HepG2 (cell line): ENCODE results near the gene TMEM231. TPM values are rescaled to one million over a fixed set of nuclear protein-coding genes. Genes with fewer than 3 reads are reported as not detected.

ENCODE experiments used
- ATAC-seq: fragments of 200-7000 bp; cut with Tn5 transposase; 3 replicates; pipeline ENCODE4 v1.9.1; 2020; ENCODE audit warnings: mild to moderate bottlenecking, moderate library complexity
- BruUV-seq: library from RNA; stranded (reverse); fragments of 400-500 nt; replicated peaks from 2 replicates; lab custom pipeline; 2021; lab: Mats Ljungman, UMichigan
- CTCF ChIA-PET: fragments of 300-600 bp; formaldehyde crosslinking; extraction: SDS; loops from one replicate; lab custom pipeline; 2021; ENCODE audit warnings: low total read pairs, inconsistent platforms, low intra/inter-chr PET ratio; lab: Yijun Ruan, JAX
- POLR2A ChIA-PET: fragments of 350-600 bp; sonication (Branson Sonifier 250); formaldehyde crosslinking; loops from one replicate; lab custom pipeline; 2020; ENCODE audit warnings: antibody characterized with exemption, inconsistent platforms; lab: Yijun Ruan, JAX
- DNase-seq: peaks from one replicate; pipeline ENCODE4 v3.0.0-alpha.2; 2015; ENCODE audit warnings: low spot score
- FAIRE-seq: peaks from 3 replicates; lab custom pipeline; 2011; peaks lifted over from hg19 to GRCh38; lab: Jason Lieb, UNC
- H2AFZ ChIP-seq: one replicate; pipeline ENCODE4 v1.6.1; 2011; ENCODE audit warnings: low read length, inconsistent platforms
- H3K27ac ChIP-seq: fragments of 300-600 bp; 3 replicates; pipeline ENCODE4 v1.8.0; 2011; ENCODE audit warnings: mixed run types, mild to moderate bottlenecking, mixed read lengths, low read length, inconsistent platforms; ENCODE audit not compliant: insufficient read depth; ENCODE audit errors: extremely low read length
- H3K27me3 ChIP-seq, 2 experiments: fragments of 200-600 bp in 1 of 2; 2 replicates in 1 of 2; 3 replicates in 1 of 2; pipeline versions ENCODE4 v1.6.0 to v1.8.0; 2011; ENCODE audit warnings: low read length in 2 of 2, mild to moderate bottlenecking in 2 of 2, moderate library complexity in 2 of 2, inconsistent platforms in 1 of 2; ENCODE audit not compliant: insufficient read depth in 2 of 2, control insufficient read depth in 1 of 2
- H3K36me3 ChIP-seq, 2 experiments: fragments of 200-600 bp in 1 of 2; replicated peaks in 1 of 2; 2 replicates in 1 of 2; 3 replicates in 1 of 2; pipeline versions ENCODE4 v1.5.1 to v1.8.0; 2011; ENCODE audit warnings: low read length in 2 of 2, inconsistent platforms in 1 of 2; ENCODE audit not compliant: insufficient read depth in 2 of 2, control insufficient read depth in 1 of 2
- H3K4me1 ChIP-seq: 2 replicates; pipeline ENCODE4 v1.5.1; 2012; ENCODE audit warnings: low read length, inconsistent platforms; ENCODE audit not compliant: insufficient read depth
- H3K4me2 ChIP-seq: 2 replicates; pipeline ENCODE4 v1.6.0; 2011; ENCODE audit warnings: low read depth, low read length, inconsistent platforms
- H3K4me3 ChIP-seq, 3 experiments: fragments of 200-600 bp in 1 of 3; sonication (generic), shearing (Covaris generic) in 1 of 3; replicated peaks in 1 of 3; 2 replicates each; pipeline ENCODE4 v1.5.1; 2011 to 2016; ENCODE audit warnings: low read length in 3 of 3, inconsistent platforms in 2 of 3, low read depth in 2 of 3, mild to moderate bottlenecking in 2 of 3, control low read depth in 1 of 3, mixed read lengths in 1 of 3; ENCODE audit not compliant: insufficient read depth in 1 of 3
- H3K79me2 ChIP-seq: one replicate; pipeline ENCODE4 v1.6.1; 2011; ENCODE audit warnings: low read length, inconsistent platforms; ENCODE audit not compliant: insufficient read depth
- H3K9ac ChIP-seq: 2 replicates; pipeline ENCODE4 v1.6.0; 2011; ENCODE audit warnings: mild to moderate bottlenecking, low read depth, low read length, inconsistent platforms; ENCODE audit not compliant: insufficient read depth
- H3K9me3 ChIP-seq: 2 replicates; pipeline ENCODE4 v1.5.1; 2012; ENCODE audit warnings: mild to moderate bottlenecking, low read length
- H4K20me1 ChIP-seq: 2 replicates; pipeline ENCODE4 v1.6.0; 2011; ENCODE audit warnings: inconsistent platforms, mild to moderate bottlenecking, low read length, moderate library complexity; ENCODE audit not compliant: insufficient read depth
- AHR ChIP-seq: IDR thresholded peaks from 2 replicates; pipeline ENCODE4 v1.6.1; 2018; ENCODE audit warnings: missing genetic modification reagents, missing compliant biosample characterization
- HCFC1 ChIP-seq: fragments of 150-350 bp; IDR thresholded peaks from 2 replicates; pipeline ENCODE4 v1.6.1; 2014; ENCODE audit warnings: low read depth, low read length
- KDM6A ChIP-seq: IDR thresholded peaks from 2 replicates; pipeline ENCODE4 v1.6.1; 2016; ENCODE audit warnings: low read depth
- MTF1 ChIP-seq: sonication (generic); formaldehyde crosslinking; IDR thresholded peaks from 2 replicates; pipeline ENCODE4 v1.5.0; 2020; ENCODE audit warnings: missing genetic modification reagents
- PCBP2 ChIP-seq: fragments of 200-400 bp; formaldehyde crosslinking; optimal IDR thresholded peaks from 2 replicates; pipeline ENCODE3; 2018; ENCODE audit warnings: low read length, low read depth; ENCODE audit not compliant: poor library complexity, severe bottlenecking
- RFX5 ChIP-seq: IDR thresholded peaks from 2 replicates; pipeline ENCODE4 v1.6.1; 2011; ENCODE audit warnings: low read depth, low read length, improper control_type of control experiment
- SALL1 ChIP-seq: sonication (generic); formaldehyde crosslinking; IDR thresholded peaks from 2 replicates; pipeline ENCODE4 v1.8.0; 2022; ENCODE audit warnings: mild to moderate bottlenecking, missing genetic modification reagents
- TARDBP ChIP-seq: sonication (generic); formaldehyde crosslinking; IDR thresholded peaks from 2 replicates; pipeline ENCODE4 v1.8.0; 2022; ENCODE audit warnings: mild to moderate bottlenecking, missing genetic modification reagents
- TFDP1 ChIP-seq: IDR thresholded peaks from 2 replicates; pipeline ENCODE4 v1.6.1; 2016; ENCODE audit warnings: missing compliant biosample characterization, missing genetic modification reagents, borderline replicate concordance
- ZNF775 ChIP-seq: sonication (generic); formaldehyde crosslinking; IDR thresholded peaks from 2 replicates; pipeline ENCODE4 v1.4.0; 2020; ENCODE audit warnings: missing genetic modification reagents, mild to moderate bottlenecking, moderate library complexity, borderline replicate concordance
- WGBS: methylation state at CpG from one replicate; pipeline ENCODE4 v1.1.6; 2017; ENCODE audit warnings: low lambda C conversion rate; 5-methylcytosine and 5-hydroxymethylcytosine counted together
- in situ Hi-C: cut with HindIII; loops from 2 replicates; pipeline ENCODE4 v1.10.0; 2017; ENCODE audit warnings: low pct_unique_long_range_greater_than_20kb; ENCODE audit not compliant: extremely low pct_ligation_motif_present
- intact Hi-C: fragments of 100-400 bp; cut with micrococcal nuclease; formaldehyde crosslinking; loops from one replicate; pipeline ENCODE4 v1.10.0; 2022; ENCODE audit not compliant: unreplicated experiment
- polyA plus RNA-seq, 8 experiments: library from polyadenylated mRNA; depleted of rRNA in 3 of 8; stranded (reverse) in 7 of 8; unstranded in 1 of 8; fragments of >200 nt; fragmentation: Illumina TruSeq in 4 of 8; extraction: Trizol in 4 of 8; gene quantifications; 2 replicates each; pipeline versions ENCODE4 v1.2.1 to v1.2.3, GENCODE V29; 2011 to 2016; ENCODE audit warnings: low read depth in 4 of 8, missing spikeins in 1 of 8, mixed read lengths in 1 of 8; ENCODE audit not compliant: insufficient read depth in 1 of 8
- total RNA-seq, 5 experiments: library from RNA; depleted of rRNA; stranded (reverse); fragments of >200 nt; fragmentation: Illumina TruSeq; extraction: Trizol; gene quantifications; 2 replicates each; pipeline ENCODE4 v1.2.3, GENCODE V29; 2016; ENCODE audit warnings: low read depth in 1 of 5
- TF ChIP-seq, protein P1 (sequence below): sonication (generic); formaldehyde crosslinking; IDR thresholded peaks from 2 replicates; pipeline ENCODE4 v1.8.0; 2022; ENCODE audit warnings: missing genetic modification reagents, low read depth, mild to moderate bottlenecking, borderline replicate concordance
- TF ChIP-seq, protein P2 (sequence below): sonication (generic); formaldehyde crosslinking; IDR thresholded peaks from 2 replicates; pipeline ENCODE4 v1.4.0; 2020; ENCODE audit warnings: missing genetic modification reagents, borderline replicate concordance

The TMEM231 gene
- total and polyA plus RNA-seq, 2 of the 13 experiments (the other 11 are each of a cell fraction or from before 2014, with no cell fraction given): 3.5 to 7.4 TPM

- Histone ChIP-seq H4K20me1 (no peaks in the 10 kb centered on the region), H3K4me2 (no peak within 1 kb of the TSS), H3K79me2 (no peaks in the 10 kb centered on the region), H3K9ac (no peak within 1 kb of the TSS), H3K9me3 (no peaks in the 10 kb centered on the region), H3K36me3 (no peaks in the 10 kb centered on the region), H3K27me3 (peaks cover 0 to 1% of the 10 kb centered on the region in 2 experiments; a peak in 1 of 5 replicates), H2AFZ (no peak within 1 kb of the TSS), H3K4me3 (no peak within 1 kb of the TSS), H3K27ac (no peak within 1 kb of the TSS), H3K4me1 (no peaks in the 10 kb centered on the region)
- intact Hi-C loops: no loop called here
- no peak for FAIRE-seq
- WGBS: 68% methylated on average over 7 of the region's 7 CpGs
- ChIA-PET POLR2A (interaction anchor here (1.2 to 1.6 kb wide), 2 partner anchors 19 to 30 kb away, joined by 3 read pairs; no protein-coding TSS in a partner anchor), CTCF (no interaction called here)
- no peak for ATAC-seq
- TF ChIP-seq RFX5: no peak
- TF ChIP-seq SALL1: no peak
- no peak for TF ChIP-seq ZNF775
- no peak for TF ChIP-seq KDM6A
- no peak for TF ChIP-seq TFDP1 (CRISPR knock-in tag)
- no peak for TF ChIP-seq MTF1
- TF ChIP-seq PCBP2: no peak
- no peak for TF ChIP-seq HCFC1
- TF ChIP-seq TARDBP (CRISPR knock-in tag): no peak
- TF ChIP-seq, protein P1, sequence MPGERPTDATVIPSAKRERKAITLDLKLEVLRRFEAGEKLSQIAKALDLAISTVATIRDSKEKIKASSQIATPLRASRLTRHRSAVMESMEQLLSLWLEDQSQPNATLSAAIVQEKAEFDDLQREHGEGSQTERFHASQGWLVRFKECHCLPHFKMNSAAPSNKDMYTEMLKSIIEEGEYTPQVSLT (CRISPR knock-in tag): no peak
- TF ChIP-seq, protein P2, sequence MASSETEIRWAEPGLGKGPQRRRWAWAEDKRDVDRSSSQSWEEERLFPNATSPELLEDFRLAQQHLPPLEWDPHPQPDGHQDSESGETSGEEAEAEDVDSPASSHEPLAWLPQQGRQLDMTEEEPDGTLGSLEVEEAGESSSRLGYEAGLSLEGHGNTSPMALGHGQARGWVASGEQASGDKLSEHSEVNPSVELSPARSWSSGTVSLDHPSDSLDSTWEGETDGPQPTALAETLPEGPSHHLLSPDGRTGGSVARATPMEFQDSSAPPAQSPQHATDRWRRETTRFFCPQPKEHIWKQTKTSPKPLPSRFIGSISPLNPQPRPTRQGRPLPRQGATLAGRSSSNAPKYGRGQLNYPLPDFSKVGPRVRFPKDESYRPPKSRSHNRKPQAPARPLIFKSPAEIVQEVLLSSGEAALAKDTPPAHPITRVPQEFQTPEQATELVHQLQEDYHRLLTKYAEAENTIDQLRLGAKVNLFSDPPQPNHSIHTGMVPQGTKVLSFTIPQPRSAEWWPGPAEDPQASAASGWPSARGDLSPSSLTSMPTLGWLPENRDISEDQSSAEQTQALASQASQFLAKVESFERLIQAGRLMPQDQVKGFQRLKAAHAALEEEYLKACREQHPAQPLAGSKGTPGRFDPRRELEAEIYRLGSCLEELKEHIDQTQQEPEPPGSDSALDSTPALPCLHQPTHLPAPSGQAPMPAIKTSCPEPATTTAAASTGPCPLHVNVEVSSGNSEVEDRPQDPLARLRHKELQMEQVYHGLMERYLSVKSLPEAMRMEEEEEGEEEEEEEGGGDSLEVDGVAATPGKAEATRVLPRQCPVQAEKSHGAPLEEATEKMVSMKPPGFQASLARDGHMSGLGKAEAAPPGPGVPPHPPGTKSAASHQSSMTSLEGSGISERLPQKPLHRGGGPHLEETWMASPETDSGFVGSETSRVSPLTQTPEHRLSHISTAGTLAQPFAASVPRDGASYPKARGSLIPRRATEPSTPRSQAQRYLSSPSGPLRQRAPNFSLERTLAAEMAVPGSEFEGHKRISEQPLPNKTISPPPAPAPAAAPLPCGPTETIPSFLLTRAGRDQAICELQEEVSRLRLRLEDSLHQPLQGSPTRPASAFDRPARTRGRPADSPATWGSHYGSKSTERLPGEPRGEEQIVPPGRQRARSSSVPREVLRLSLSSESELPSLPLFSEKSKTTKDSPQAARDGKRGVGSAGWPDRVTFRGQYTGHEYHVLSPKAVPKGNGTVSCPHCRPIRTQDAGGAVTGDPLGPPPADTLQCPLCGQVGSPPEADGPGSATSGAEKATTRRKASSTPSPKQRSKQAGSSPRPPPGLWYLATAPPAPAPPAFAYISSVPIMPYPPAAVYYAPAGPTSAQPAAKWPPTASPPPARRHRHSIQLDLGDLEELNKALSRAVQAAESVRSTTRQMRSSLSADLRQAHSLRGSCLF (CRISPR knock-in tag): no peak
- no peak for TF ChIP-seq AHR (CRISPR knock-in tag)
- no TSS peak for BruUV-seq
- no peak for DNase-seq
- in situ Hi-C loops: no loop called here
Observed at GRCh38 chr16:75535901-75536300, 20.2 kb downstream of the TMEM231 start, which contains the start of gene CHST5. Gene CHST5, minus strand, starts transcription at chr16:75536108. Its CDS starts 5,724 bp downstream, at chr16:75530384.
